Measurements from ENCODE around the gene FLT1.

FLT1 gene

GRCh38 chr13:28459911-28460310, 35.0 kb downstream of the FLT1 start:
- DNase-seq (ENCODE audit: low spot score) = no peak

GRCh38 chr13:28458608-28459007, 36.3 kb downstream of the FLT1 start:
- no peak for DNase-seq (ENCODE audit: low spot score)

- DNase-seq (ENCODE audit: low spot score) = no peak
Measured at GRCh38 chr13:28458051-28458450, 36.9 kb downstream of the FLT1 start.

- DNase-seq (ENCODE audit: low spot score) = no peak
Measured at GRCh38 chr13:28457521-28457920, 37.4 kb downstream of the FLT1 start.

GRCh38 chr13:28455580-28456194, 39.2 kb downstream of the FLT1 start:
- DNase-seq (ENCODE audit: low spot score) = no peak

GRCh38 chr13:28452755-28453154, 42.2 kb downstream of the FLT1 start:
- DNase-seq (ENCODE audit: low spot score) = no peak

GRCh38 chr13:28451482-28452217, 43.3 kb downstream of the FLT1 start:
- no peak for DNase-seq (ENCODE audit: low spot score)

GRCh38 chr13:28449826-28450773, 44.8 kb downstream of the FLT1 start:
- DNase-seq (ENCODE audit: low spot score) = peak; percentile 10

GRCh38 chr13:28448651-28449358, 46.1 kb downstream of the FLT1 start:
- no peak for DNase-seq (ENCODE audit: low spot score)

- no peak for DNase-seq (ENCODE audit: low spot score)
Measured at GRCh38 chr13:28447989-28448388, 46.9 kb downstream of the FLT1 start.

- DNase-seq (ENCODE audit: low spot score) = no peak
Measured at GRCh38 chr13:28447206-28447605, 47.7 kb downstream of the FLT1 start.

- no peak for DNase-seq (ENCODE audit: low spot score)
Measured at GRCh38 chr13:28442839-28443238, 52.1 kb downstream of the FLT1 start.

- DNase-seq (ENCODE audit: low spot score) = no peak
Measured at GRCh38 chr13:28441529-28441928, 53.4 kb downstream of the FLT1 start.

GRCh38 chr13:28440774-28441504, 54.0 kb downstream of the FLT1 start:
- DNase-seq (ENCODE audit: low spot score) = no peak

- DNase-seq (ENCODE audit: low spot score) = no peak
Measured at GRCh38 chr13:28438598-28439334, 56.2 kb downstream of the FLT1 start.

GRCh38 chr13:28438067-28438466, 56.9 kb downstream of the FLT1 start:
- no peak for DNase-seq (ENCODE audit: low spot score)

GRCh38 chr13:28435917-28436316, 59.0 kb downstream of the FLT1 start:
- no peak for DNase-seq (ENCODE audit: low spot score)

GRCh38 chr13:28434926-28435325, 60.0 kb downstream of the FLT1 start:
- peak; percentile 43 for DNase-seq (ENCODE audit: low spot score)

GRCh38 chr13:28432816-28433560, 61.9 kb downstream of the FLT1 start:
- no peak for DNase-seq (ENCODE audit: low spot score)
